Activated naive CD4-positive, alpha-beta T cell (primary cell): ENCODE results near the gene TBC1D23.
"Not testable (repeated sequence)": the region's sequence is repeated elsewhere in the genome, so short reads cannot be mapped to it uniquely, and the experiment has no call there.

Experiments used
- DNase-seq, 4 experiments: peaks; one replicate each; lab custom pipeline; 2025; lab: John Stamatoyannopoulos, UW

The TBC1D23 gene

GRCh38 chr3:100260685-100261484 lies at the start of gene TBC1D23:
Gene TBC1D23 (plus strand): TSS chr3:100260992. CDS start chr3:100261019, 27 bp downstream.
- peak; percentile 88 to 93 (median 91) for DNase-seq

- no peak for DNase-seq
These were observed 46.8 kb upstream of the TBC1D23 start for GRCh38 chr3:100213891-100214573.

- DNase-seq: no peak
These were observed 46.2 kb upstream of the TBC1D23 start for GRCh38 chr3:100214574-100214964.

GRCh38 chr3:100216713-100217112 lies 44.1 kb upstream of the TBC1D23 start:
- DNase-seq: no peak

GRCh38 chr3:100221159-100221558 lies 39.6 kb upstream of the TBC1D23 start:
- no peak for DNase-seq

GRCh38 chr3:100225193-100225592 lies 35.6 kb upstream of the TBC1D23 start:
- no peak for DNase-seq

GRCh38 chr3:100225883-100226282 lies 34.9 kb upstream of the TBC1D23 start:
- DNase-seq: no peak

- DNase-seq: no peak
These were observed 33.9 kb upstream of the TBC1D23 start for GRCh38 chr3:100226712-100227429.

- no peak for DNase-seq
These were observed 33.3 kb upstream of the TBC1D23 start for GRCh38 chr3:100227511-100227921.

GRCh38 chr3:100228247-100228646 lies 32.5 kb upstream of the TBC1D23 start:
- no peak for DNase-seq

- not testable (repeated sequence) for DNase-seq
These were observed 31.6 kb upstream of the TBC1D23 start for GRCh38 chr3:100229188-100229587.

GRCh38 chr3:100230710-100231109 lies 30.1 kb upstream of the TBC1D23 start:
- DNase-seq: no peak

- no peak for DNase-seq
These were observed 29.1 kb upstream of the TBC1D23 start for GRCh38 chr3:100231668-100232067.

- DNase-seq: no peak
These were observed 26.4 kb upstream of the TBC1D23 start for GRCh38 chr3:100234364-100234763.

GRCh38 chr3:100238599-100238998 lies 22.2 kb upstream of the TBC1D23 start:
- no peak for DNase-seq

- DNase-seq: not testable (repeated sequence)
These were observed 18.3 kb upstream of the TBC1D23 start for GRCh38 chr3:100242471-100242870.

- DNase-seq: no peak
These were observed 16.5 kb upstream of the TBC1D23 start for GRCh38 chr3:100244264-100244663.

GRCh38 chr3:100245136-100245535 lies 15.7 kb upstream of the TBC1D23 start:
- DNase-seq: no peak

- no peak for DNase-seq
These were observed 14.9 kb upstream of the TBC1D23 start for GRCh38 chr3:100245927-100246326.

- DNase-seq: no peak
These were observed 13.8 kb upstream of the TBC1D23 start for GRCh38 chr3:100246999-100247398.

GRCh38 chr3:100252001-100252400 lies 8.8 kb upstream of the TBC1D23 start:
- DNase-seq: no peak

GRCh38 chr3:100254168-100254777 lies 6.5 kb upstream of the TBC1D23 start:
- DNase-seq: no peak
